RPMI8226 (cell line): Measurements from ENCODE around the gene SVBP.

Experiments used
- DNase-seq: peaks from one replicate; pipeline ENCODE4 v3.0.0-alpha.2; 2015

SVBP gene

GRCh38 chr1:42759114-42759513, 58.1 kb downstream of the SVBP start:
- DNase-seq, result no peak

- DNase-seq, result no peak
Observed at GRCh38 chr1:42758641-42759040, 58.6 kb downstream of the SVBP start.

GRCh38 chr1:42757892-42758275, 59.3 kb downstream of the SVBP start:
- no peak for DNase-seq
